K562 (cell line): ENCODE measurements around the gene SYT1. TPM values are rescaled to one million over a fixed set of nuclear protein-coding genes. Genes with fewer than 3 reads are reported as not detected.

ENCODE experiments used
- ATAC-seq: fragments of 200-7000 bp; cut with Tn5 transposase; 3 replicates; pipeline ENCODE4 v1.9.1; 2020; ENCODE audit warnings: moderate library complexity
- BruUV-seq: library from RNA; stranded (reverse); fragments of 400-500 nt; replicated peaks from 2 replicates; lab custom pipeline; 2021; lab: Mats Ljungman, UMichigan
- CTCF ChIA-PET: fragments of 300-600 bp; formaldehyde crosslinking; extraction: SDS; loops from one replicate; lab custom pipeline; 2021; ENCODE audit warnings: low intra/inter-chr PET ratio; lab: Yijun Ruan, JAX
- POLR2A ChIA-PET: fragments of 300-600, 350-650 bp; sonication (Branson Sonifier 250); formaldehyde crosslinking; extraction: SDS; loops from one replicate; lab custom pipeline; 2021; ENCODE audit warnings: antibody characterized with exemption, inconsistent platforms; lab: Yijun Ruan, JAX
- DNase-seq, 4 experiments: peaks; one replicate each; pipeline versions ENCODE4 v3.0.0 to v3.0.0-alpha.2; 2011 to 2018; ENCODE audit warnings: low spot score in 3 of 4, mixed read lengths in 3 of 4; ENCODE audit errors: extremely low read depth in 1 of 4
- FAIRE-seq: peaks from 2 replicates; lab custom pipeline; 2011; peaks lifted over from hg19 to GRCh38; lab: Jason Lieb, UNC
- H2AFZ ChIP-seq: 2 replicates; pipeline ENCODE4 v1.6.0; 2011; ENCODE audit warnings: low read depth, low read length, control low read depth, inconsistent platforms
- H3K27ac ChIP-seq: fragments of 200-600 bp; 3 replicates; pipeline ENCODE4 v1.8.0; 2011; ENCODE audit warnings: low read depth, mild to moderate bottlenecking, control low read depth, inconsistent platforms, low read length, moderate library complexity, mixed read lengths; ENCODE audit errors: extremely low read depth
- H3K27me3 ChIP-seq, 2 experiments: fragments of 300-600 bp in 1 of 2; 2 replicates in 1 of 2; 3 replicates in 1 of 2; pipeline versions ENCODE4 v1.6.0 to v1.8.0; 2011; ENCODE audit warnings: inconsistent platforms in 2 of 2, low read length in 2 of 2, mild to moderate bottlenecking in 1 of 2, mixed read lengths in 1 of 2, moderate library complexity in 1 of 2; ENCODE audit not compliant: control insufficient read depth in 2 of 2, insufficient read depth in 2 of 2
- H3K36me3 ChIP-seq: fragments of 300-600 bp; 3 replicates; pipeline ENCODE4 v1.8.0; 2011; ENCODE audit warnings: mild to moderate bottlenecking, low read length, inconsistent platforms; ENCODE audit not compliant: control insufficient read depth, insufficient read depth
- H3K4me1 ChIP-seq, 2 experiments: fragments of 200-600 bp in 1 of 2; replicated peaks in 1 of 2; 2 replicates in 1 of 2; 3 replicates in 1 of 2; pipeline versions ENCODE4 v1.5.1 to v1.8.0; 2011; ENCODE audit warnings: inconsistent platforms in 2 of 2, low read length in 2 of 2, mild to moderate bottlenecking in 1 of 2, mixed read lengths in 1 of 2, moderate library complexity in 1 of 2; ENCODE audit not compliant: control insufficient read depth in 2 of 2, insufficient read depth in 2 of 2
- H3K4me2 ChIP-seq: 2 replicates; pipeline ENCODE4 v1.6.1; 2011; ENCODE audit warnings: low read length, control low read depth, inconsistent platforms, mixed read lengths; ENCODE audit not compliant: insufficient read depth
- H3K4me3 ChIP-seq: fragments of 200-600 bp; sonication (generic), shearing (Covaris generic); 2 replicates; pipeline ENCODE4 v1.5.1; 2016; ENCODE audit warnings: control low read depth, inconsistent platforms
- H3K79me2 ChIP-seq: fragments of 200-600 bp; 3 replicates; pipeline ENCODE4 v1.8.0; 2011; ENCODE audit warnings: low read length, inconsistent platforms; ENCODE audit not compliant: control insufficient read depth, insufficient read depth
- H3K9ac ChIP-seq, 2 experiments: 2 replicates each; pipeline versions ENCODE4 v1.6.0 to v1.6.1; 2011; ENCODE audit warnings: low read depth in 2 of 2, low read length in 2 of 2, control low read depth in 1 of 2, inconsistent platforms in 1 of 2, mild to moderate bottlenecking in 1 of 2, mixed read lengths in 1 of 2; ENCODE audit not compliant: insufficient read depth in 1 of 2
- H3K9me1 ChIP-seq: one replicate; pipeline ENCODE4 v1.6.0; 2011; ENCODE audit warnings: inconsistent platforms, mild to moderate bottlenecking, low read length, moderate library complexity; ENCODE audit not compliant: control insufficient read depth, insufficient read depth
- H3K9me3 ChIP-seq: replicated peaks from 2 replicates; pipeline ENCODE4 v1.5.1; 2011; ENCODE audit warnings: low read depth, low read length, inconsistent platforms; ENCODE audit not compliant: control insufficient read depth, insufficient read depth
- H4K20me1 ChIP-seq: replicated peaks from 2 replicates; pipeline ENCODE4 v1.6.1; 2011; ENCODE audit warnings: low read length, inconsistent platforms, mixed read lengths; ENCODE audit not compliant: control insufficient read depth, insufficient read depth
- ASH1L ChIP-seq: fragments of 450-650 bp; IDR thresholded peaks from 2 replicates; pipeline ENCODE4 v1.6.1; 2018; ENCODE audit warnings: borderline replicate concordance, mild to moderate bottlenecking, low read depth; ENCODE audit not compliant: partially characterized antibody
- PRPF4 ChIP-seq: fragments of 200-400 bp; formaldehyde crosslinking; IDR thresholded peaks from one replicate; pipeline ENCODE4 v1.6.1; 2017; ENCODE audit warnings: low read length, low read depth, mild to moderate bottlenecking; ENCODE audit not compliant: insufficient read depth, poor library complexity, severe bottlenecking
- SLC30A9 ChIP-seq: fragments of 250-450 bp; sonication (Bioruptor Pico); IDR thresholded peaks from 2 replicates; pipeline ENCODE4 v1.8.0; 2022; ENCODE audit warnings: mild to moderate bottlenecking, moderate library complexity
- SOX6 ChIP-seq: fragments of 450-650 bp; IDR thresholded peaks from 2 replicates; pipeline ENCODE4 v1.6.1; 2014; ENCODE audit warnings: mild to moderate bottlenecking
- ZBTB9 ChIP-seq: fragments of 450-650 bp; formaldehyde crosslinking; IDR thresholded peaks from 2 replicates; pipeline ENCODE4 v1.4.0; 2020; ENCODE audit warnings: mild to moderate bottlenecking, moderate library complexity
- ZNF347 ChIP-seq: fragments of 450-650 bp; formaldehyde crosslinking; IDR thresholded peaks from 2 replicates; pipeline ENCODE4 v1.4.0; 2020; ENCODE audit warnings: low read depth, mild to moderate bottlenecking, moderate library complexity
- WGBS: fragments of 100-300 bp; shearing (Covaris generic); methylation state at CpG from one replicate; pipeline ENCODE4 v1.1.6; 2016; ENCODE audit warnings: low coverage, mixed read lengths; ENCODE audit not compliant: insufficient coverage; ENCODE audit errors: missing lambda C conversion rate; 5-methylcytosine and 5-hydroxymethylcytosine counted together
- in situ Hi-C: fragments of 300-500 bp; cut with MboI; formaldehyde crosslinking; loops from 4 replicates; pipeline ENCODE4 v1.15.0; 2018; ENCODE audit warnings: inconsistent platforms, mixed read lengths
- intact Hi-C: fragments of 100-400 bp; cut with micrococcal nuclease; formaldehyde crosslinking; loops from 2 replicates; pipeline ENCODE4 v1.14.2; 2022
- polyA plus RNA-seq, 8 experiments: library from polyadenylated mRNA; depleted of rRNA in 4 of 8; stranded (reverse) in 5 of 8; unstranded in 3 of 8; fragments of >200 nt; fragmentation: Nextera tagmentation in 2 of 8; fragmentation: Illumina TruSeq in 1 of 8; extraction: Ambion mirVana in 2 of 8; extraction: Trizol in 1 of 8; gene quantifications; 2 replicates each; pipeline versions ENCODE4 v1.2.1 to v1.2.3, GENCODE V29; 2011 to 2014; ENCODE audit warnings: inconsistent platforms in 1 of 8, missing spikeins in 1 of 8
- total RNA-seq, 7 experiments: library from RNA; depleted of rRNA in 6 of 7; stranded (reverse); fragments of >200 nt in 6 of 7; fragmentation: Illumina TruSeq in 2 of 7; extraction: Trizol in 2 of 7; gene quantifications; 2 replicates each; pipeline versions ENCODE4 v1.2.1 to v1.2.3, GENCODE V29; 2011 to 2021; ENCODE audit warnings: low replicate concordance in 1 of 7

SYT1 gene
- total and polyA plus RNA-seq, 9 of the 15 experiments (the other 6 are each of a cell fraction or from before 2014, with no cell fraction given), result 0.03 to 0.13 (median 0.07) TPM; not detected in 4

DNA sequence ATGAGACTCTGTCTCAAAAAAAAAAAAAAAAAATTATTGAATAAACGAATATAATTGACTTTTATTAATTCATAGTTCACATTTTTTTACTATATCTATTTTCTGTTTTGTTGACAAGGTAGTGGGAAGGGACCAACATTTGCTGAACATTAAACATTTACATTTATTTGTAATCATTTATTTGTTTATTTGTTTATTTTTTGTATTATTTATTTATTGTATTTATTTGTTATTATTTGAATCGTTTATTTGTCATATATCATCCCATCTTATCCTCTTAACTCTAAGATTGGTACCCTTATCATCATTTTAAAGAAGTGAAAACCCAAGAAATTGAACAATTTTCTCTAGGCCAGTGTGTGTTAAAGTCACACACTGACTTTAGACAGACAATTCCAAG, 101.5 kb downstream of the SYT1 start:
- WGBS, result 0% methylated on average over 2 of the region's 2 CpGs
- H3K79me2 ChIP-seq, result no peaks in the 10 kb centered on the region
- H3K4me3 ChIP-seq, result no peak overlapping the region
- no TSS peak for BruUV-seq
- no peaks in the 10 kb centered on the region for H3K9me3 ChIP-seq
- no peak overlapping the region for H3K4me2 ChIP-seq
- no peaks in the 10 kb centered on the region for H3K27me3 ChIP-seq
- ChIA-PET POLR2A (no interaction called here), CTCF (no interaction called here)
- no peak for ATAC-seq
- no peaks in the 10 kb centered on the region for H3K9me1 ChIP-seq
- TF ChIP-seq PRPF4 (no peak), ASH1L (no peak), ZBTB9 (CRISPR knock-in tag) (no peak), ZNF347 (CRISPR knock-in tag) (no peak), SOX6 (no peak), SLC30A9 (no peak)
- in situ Hi-C loops, result no loop called here
- no peak overlapping the region for H3K9ac ChIP-seq
- no peaks in the 10 kb centered on the region for H3K36me3 ChIP-seq
- H3K27ac ChIP-seq, result no peak overlapping the region
- no peak for DNase-seq
- H3K4me1 ChIP-seq, result no peaks in the 10 kb centered on the region
- H2AFZ ChIP-seq, result no peak overlapping the region
- H4K20me1 ChIP-seq, result no peaks in the 10 kb centered on the region
- FAIRE-seq, result no peak
- intact Hi-C loops, result no loop called here
